Fibroblast of villous mesenchyme (primary cell): ENCODE data around the gene PHLDA3. TPM values are rescaled to one million over a fixed set of nuclear protein-coding genes. Genes with fewer than 3 reads are reported as not detected.
A peak's percentile ranks its signal among the peaks of the same experiment; 100 is the strongest.

ENCODE experiments used
- DNase-seq: peaks from one replicate; pipeline ENCODE4 v3.0.0-alpha.2; 2010; ENCODE audit warnings: low read depth
- H3K4me3 ChIP-seq: 2 replicates; pipeline ENCODE4 v1.5.1; 2011; ENCODE audit warnings: low read depth, mild to moderate bottlenecking, low read length
- CTCF ChIP-seq: IDR thresholded peaks from 2 replicates; pipeline ENCODE4 v1.5.1; 2012; ENCODE audit warnings: low read depth, mild to moderate bottlenecking, low read length; ENCODE audit not compliant: insufficient read depth
- total RNA-seq: library from RNA; depleted of rRNA; stranded (reverse); fragments of >200 nt; gene quantifications from 2 replicates; pipeline ENCODE4 v1.2.3, GENCODE V29; 2012

PHLDA3 gene
- total RNA-seq, 1 donor, result 70.0 TPM

- H3K4me3 ChIP-seq, result no peak overlapping the region
- no peak for TF ChIP-seq CTCF
- DNase-seq, result no peak
Observed at GRCh38 chr1:201514466-201514865, 45.5 kb upstream of the PHLDA3 start.

DNA sequence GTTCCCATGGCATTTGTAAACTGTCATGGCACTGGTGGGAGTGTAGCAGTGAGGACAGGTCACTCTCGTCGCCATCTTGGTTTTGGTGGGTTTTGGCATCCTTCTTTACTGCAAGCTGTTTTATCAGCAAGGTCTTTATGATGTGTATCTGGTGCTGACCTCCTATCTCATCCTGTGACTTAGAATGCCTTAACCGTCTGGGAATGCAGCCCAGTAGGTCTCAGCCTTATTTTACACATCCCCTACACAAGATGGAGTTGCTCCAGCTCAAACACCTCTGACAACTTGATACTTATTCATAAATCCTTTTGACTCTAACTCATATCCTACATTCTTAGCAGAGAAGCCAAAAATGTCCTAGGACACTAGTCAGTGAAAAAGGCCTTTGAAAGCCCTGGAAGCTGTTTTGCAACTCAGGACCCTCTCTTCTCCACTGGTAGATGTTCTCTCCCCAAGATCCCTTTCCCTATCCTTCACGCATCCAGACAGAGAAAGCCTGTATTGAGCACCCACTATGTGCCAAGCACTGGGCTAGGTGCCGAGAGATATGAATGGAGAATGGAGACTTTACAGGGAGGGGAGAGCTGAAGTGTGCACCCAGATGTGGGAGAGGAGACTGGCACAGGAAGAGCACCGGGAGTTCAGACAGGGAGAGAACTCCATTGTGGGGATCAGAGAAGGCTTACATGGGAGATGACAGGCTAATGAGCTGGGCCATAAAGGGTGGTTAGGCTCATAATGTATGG, 44.7 kb upstream of the PHLDA3 start:
- TF ChIP-seq CTCF, result no peak
- no peak overlapping the region for H3K4me3 ChIP-seq
- peak; percentile 22 for DNase-seq

DNA sequence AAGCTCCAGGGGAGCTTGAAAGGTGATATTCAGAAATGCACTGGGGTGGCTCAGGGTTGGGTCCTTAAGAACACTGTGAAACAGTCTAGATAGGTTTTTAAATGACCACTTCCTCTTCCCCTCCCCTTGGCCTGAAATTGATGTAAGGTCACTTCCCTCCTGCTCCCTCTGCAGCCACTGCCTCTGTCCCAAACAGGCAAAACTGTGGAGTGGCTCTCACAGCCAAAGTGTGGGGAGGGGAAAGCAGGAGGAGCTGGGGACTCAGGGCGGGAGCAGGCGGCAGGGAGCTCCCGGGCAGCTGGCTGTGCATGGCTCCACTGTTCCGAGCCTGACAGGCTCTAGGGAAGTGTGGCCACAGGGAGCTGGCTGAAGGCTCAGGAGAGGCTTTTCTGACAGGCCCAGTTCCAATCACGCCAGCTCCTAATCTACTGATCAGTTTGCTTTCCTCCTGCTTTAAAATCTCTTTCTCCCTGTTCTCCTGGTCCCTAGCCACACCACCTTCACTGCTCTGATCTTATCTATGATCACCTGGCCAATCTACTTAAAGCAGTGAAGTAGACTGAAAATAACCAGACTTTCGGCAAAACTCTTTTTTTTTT, 43.1 kb upstream of the PHLDA3 start:
- TF ChIP-seq CTCF, result no peak
- H3K4me3 ChIP-seq, result no peak overlapping the region
- peak; percentile 36 for DNase-seq

GRCh38 chr1:201511396-201511940, 42.5 kb upstream of the PHLDA3 start:
- DNase-seq, result no peak
- TF ChIP-seq CTCF, result no peak
- H3K4me3 ChIP-seq, result no peak overlapping the region

GRCh38 chr1:201510734-201511133, 41.7 kb upstream of the PHLDA3 start:
- H3K4me3 ChIP-seq, result no peak overlapping the region
- no peak for DNase-seq
- TF ChIP-seq CTCF, result no peak

DNA sequence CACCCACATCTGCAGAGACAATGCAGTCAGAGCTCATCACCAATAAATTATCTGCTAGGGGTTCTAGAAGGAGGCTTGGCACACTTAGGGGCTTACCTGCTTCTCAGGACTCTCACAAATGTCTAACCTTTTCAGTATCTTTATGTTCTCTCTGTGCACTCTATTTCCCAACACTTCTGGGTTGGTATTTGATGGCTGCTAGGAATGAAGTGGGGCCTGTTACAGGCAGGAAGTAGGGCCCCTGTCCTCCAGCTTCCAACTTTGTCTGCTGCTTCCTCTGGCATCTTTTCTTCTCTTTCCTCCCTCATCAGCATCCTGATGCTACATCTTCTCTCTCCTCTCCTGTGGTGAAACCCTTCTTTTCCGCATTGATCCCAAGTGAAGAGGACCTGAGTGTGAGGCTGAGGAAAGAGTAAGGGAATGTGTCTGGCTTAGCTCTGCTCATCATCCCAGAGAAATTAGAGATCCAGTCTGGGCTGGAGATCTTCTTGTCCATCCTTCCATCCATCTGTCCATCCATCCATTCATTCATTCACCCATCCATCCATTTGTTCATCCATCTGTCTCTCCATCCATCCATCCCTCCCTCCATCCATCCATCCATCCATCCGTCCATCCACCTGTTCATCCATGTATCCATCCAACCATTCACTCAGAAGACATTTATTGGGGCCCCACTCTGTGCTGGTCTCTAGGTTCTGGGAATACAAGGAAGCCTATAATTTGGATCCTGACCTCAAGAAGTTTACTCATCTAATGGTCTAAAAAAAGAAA, 40.8 kb upstream of the PHLDA3 start:
- TF ChIP-seq CTCF, result no peak
- H3K4me3 ChIP-seq, result no peak overlapping the region
- DNase-seq, result no peak
